Measurements from ENCODE around the gene SARS1.
"Not testable (repeated sequence)": the region's sequence is repeated elsewhere in the genome, so short reads cannot be mapped to it uniquely, and the experiment has no call there.

SARS1 gene

DNA sequence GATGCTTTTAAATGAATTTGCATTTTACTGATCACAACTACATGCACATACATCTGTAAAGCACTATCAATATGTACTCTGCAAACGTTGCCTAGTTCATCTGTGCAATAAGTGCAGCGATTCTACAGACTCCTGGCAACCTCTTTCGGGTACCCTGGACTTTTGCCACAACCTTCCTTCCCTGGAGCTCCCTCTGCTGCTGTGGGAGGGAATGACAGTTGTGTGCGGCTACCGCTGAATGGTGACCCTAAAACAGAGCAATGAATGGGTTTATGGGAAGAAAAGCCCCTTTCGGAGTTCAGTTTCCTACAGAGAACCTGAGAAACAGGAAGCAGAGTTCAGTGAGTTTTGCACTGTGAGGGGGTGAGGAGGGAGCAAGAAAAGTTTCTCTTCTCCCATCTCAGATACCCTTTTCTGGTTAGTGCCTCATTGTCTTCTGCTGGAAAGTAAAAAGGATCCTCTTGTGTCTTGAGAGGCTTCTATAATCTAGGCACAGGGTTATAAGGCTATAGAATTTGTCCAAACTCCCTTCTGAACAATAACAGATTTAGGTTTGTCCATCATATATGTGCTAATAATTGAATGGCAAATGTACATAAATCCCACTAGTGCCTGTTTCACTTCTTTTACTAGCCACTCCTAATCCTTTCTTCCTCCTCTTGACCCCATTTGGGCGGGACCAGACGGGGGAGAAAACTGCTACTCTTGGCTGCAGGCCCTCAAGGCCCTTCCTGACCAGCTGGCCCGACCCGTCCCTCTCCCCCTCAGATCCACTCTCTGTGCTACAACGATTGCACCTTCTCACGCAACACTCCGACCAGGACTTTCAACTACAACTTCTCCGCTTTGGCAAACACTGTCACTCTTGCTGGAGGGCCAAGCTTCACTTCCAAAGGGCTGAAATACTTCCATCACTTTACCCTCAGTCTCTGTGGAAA is 19.8 kb upstream of the SARS1 start:
- peak; percentile 39 for DNase-seq

DNA sequence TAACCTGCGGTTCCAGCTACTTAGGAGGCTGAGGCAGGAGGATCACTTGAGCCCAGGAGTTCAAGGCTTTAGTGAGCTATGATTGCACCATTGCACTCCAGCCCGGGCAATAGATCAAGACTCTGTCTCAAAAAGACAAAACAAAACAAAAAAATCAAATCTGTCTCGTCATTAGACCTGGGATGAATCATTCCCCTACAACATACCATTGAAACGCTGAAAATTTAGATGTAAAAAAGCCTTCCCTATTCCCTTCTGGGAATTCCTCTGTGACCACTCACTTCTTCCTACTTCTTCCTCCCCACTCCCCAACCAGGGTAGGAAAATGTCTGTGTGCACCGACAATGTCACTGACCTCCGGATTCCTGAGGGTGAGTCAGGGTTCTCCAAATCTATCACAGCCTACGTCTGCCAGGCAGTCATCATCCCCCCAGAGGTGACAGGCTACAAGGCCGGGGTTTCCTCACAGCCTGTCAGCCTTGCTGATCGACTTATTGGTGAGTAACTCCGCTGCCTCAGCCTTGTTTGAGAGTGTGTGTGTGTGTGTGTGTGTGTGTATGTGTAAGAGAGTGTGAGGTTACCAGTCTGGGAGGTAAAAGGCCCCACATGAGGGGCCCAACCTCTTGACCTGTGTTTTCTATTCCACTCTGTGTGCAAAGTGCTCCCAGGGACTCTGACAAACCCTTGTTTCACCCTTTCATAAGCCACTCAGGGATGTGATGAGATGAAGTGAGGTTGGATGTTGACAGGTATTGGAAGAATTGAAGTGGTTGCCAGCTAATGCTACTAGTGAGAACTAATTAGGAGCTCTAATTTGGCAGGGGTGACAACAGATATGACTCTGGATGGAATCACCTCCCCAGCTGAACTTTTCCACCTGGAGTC is 16.3 kb upstream of the SARS1 start:
- DNase-seq: no peak

DNA sequence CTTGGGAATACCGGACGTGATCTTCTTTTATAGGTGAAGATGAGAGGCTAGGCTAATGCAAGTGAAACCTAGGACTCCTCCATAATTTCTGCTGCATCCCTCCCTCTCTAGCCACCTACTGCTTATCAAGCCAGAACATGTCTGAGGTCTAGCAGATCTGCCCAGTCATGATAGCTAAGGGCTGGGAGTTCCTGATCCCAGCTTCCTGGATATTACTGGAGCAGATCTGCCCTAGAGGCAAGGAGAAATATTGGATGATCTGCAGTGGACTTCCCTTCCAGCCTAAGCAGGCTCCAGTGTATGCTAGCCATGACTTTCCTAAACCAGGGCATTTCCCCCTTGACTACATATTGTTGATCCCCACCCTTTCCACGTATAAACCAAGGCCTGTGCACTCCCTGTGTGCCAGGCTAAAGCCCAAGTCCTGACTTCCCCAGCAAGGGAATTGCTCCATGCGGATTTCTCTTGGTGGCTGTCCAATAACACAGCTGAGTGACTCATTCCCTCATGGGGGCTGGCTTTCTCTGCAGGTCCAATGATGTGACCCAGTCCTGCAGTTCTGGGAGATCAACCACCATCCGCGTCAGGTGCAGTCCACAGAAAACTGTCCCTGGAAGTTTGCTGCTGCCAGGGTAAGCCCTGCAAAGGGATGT is 15.5 kb upstream of the SARS1 start:
- DNase-seq: no peak

DNA sequence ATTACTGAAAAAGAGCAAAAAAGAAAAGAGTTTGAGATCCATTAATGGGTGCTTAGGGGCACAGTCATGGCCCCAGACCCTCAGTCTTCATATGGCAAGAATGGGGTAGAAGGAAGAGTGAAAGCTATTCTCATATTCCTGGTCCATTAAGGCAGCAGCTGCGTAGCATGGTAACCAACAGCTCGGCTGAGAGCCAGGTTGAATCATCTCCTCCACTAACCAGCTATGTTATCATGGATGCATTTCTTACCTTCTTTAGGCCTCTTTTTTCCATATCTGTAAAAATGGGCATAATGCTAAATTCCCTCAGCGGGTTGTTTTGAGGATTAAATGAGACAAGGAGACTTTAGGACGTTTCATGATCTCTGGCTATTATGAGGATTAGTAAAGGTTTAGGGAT is 15.0 kb upstream of the SARS1 start:
- DNase-seq: no peak

DNA sequence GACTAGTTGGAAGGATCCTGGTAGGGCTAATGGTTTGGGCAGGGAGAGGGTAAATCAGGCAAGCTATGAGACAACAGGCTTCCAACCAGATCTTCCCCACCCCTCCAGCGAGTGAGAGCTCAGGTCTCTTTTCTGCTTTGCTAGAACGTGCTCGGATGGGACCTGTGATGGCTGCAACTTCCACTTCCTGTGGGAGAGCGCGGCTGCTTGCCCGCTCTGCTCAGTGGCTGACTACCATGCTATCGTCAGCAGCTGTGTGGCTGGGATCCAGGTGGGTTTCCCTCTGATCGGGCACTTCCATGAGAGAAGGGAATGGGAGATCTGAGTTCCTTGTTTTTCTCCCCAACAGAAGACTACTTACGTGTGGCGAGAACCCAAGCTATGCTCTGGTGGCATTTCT is 14.0 kb upstream of the SARS1 start:
- no peak for DNase-seq

DNA sequence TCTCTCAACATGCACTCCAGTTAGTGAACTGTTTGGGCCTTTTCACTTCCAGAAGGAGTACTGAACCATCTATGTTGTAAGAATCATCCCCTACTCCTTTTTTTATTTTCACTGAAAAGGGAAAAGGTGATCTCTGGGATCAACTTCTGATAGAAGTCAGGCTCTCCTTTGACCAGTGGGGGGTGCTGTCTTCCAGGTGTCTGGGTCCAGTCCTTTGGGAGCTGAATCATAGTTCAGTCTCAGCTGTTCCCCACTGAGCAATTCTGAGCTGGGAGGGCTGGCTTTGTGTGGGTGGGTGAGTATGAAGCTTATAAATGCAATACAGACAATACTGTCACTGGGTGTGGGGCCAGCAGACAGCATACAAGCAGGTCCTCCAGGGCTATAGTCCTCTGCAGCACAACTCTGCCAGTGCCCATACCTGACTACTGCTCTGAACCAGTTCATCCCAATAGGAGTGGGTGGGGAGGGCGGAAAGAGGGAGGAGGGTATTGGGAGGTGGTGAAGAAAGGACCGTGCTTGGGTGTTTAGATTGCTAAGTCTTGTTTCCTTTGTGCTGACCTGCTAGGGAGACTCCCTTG is 12.5 kb upstream of the SARS1 start:
- DNase-seq: peak; percentile 36

DNA sequence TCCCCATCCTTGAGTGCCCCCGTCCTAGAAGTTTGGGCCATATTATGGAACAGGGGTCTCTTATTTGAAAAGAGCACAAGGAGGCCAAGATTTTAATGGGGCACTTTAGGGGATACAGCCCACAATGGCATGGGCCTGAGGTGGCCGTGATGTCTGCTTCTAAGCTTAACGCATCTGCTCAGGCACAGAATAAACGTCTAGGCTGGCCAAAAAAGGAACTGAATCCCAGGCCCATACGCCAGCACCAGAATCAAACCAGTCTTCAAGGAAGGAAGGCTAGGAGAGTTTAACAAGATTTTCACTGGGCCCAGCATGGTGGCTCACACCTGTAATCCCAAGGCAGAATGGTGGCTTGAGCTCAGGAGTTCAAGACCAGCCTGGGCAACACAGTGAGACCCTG is 9.2 kb upstream of the SARS1 start:
- DNase-seq: no peak

DNA sequence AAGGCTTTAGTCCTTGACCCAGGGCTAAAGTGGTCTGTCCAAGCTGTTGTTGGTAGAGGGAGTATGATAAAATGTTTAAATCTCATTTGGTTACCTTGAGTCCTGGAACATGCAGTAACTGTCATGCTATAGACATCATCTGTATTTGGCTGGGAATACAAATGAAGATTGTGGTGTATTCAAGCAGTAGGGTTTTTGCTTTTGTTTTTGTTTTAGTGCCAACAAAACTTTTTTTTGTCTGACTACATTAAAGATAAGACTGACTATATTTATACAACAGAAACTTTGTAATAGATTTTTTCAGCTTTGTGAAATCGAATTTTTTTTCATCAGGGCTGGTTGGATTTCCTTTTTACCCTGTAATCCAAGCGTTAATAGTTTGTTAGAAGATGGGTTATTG is 7.4 kb upstream of the SARS1 start:
- no peak for DNase-seq

DNA sequence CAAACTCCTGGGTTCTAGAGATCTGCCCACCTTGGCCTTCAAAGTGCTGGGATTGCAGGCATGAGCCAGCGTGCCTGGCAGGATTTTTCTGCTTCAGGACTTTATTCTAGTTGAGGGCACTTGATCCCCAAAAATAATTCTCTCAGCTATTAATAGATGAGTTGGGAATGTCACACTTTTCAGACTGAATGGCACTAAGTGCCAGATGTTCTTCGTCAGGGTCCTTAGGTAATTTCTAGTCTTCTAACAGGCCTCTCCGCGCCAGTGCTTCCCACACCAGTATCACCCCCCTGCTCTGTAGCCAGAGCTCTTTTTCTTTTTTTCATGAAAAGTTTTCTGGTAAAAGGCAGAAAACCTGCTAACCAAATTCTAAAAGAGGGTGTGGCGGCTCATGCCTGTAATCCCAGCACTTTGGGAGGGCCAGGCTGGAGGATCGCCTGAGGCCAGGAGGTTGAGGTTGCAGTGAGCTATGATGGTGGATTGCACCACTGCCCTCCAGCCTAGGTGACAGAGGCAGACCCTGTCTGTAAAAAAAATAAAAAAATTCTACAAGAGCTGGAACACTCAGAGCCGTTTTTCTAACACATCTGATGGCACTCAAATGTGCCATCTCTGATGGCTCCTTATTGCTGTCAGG is 6.1 kb upstream of the SARS1 start:
- DNase-seq: no peak

DNA sequence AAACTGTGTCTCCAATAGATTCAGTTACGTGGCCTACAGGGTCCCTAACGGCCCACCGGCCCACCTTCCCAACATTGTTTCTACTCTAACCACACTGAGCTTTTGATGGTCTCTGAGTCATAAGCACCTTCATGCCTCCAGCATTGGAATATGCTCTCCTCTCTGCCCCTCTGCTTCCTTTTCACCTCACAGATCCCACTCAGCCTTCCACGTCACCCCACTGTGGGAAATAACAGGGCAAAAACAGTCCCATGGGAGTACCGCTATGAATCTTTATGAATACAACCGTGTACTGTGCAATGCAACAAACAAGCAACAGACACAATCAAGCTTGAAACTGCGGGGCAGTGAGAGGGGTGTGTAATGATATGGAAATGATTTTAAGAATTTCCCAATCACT is 5.3 kb upstream of the SARS1 start:
- no peak for DNase-seq

DNA sequence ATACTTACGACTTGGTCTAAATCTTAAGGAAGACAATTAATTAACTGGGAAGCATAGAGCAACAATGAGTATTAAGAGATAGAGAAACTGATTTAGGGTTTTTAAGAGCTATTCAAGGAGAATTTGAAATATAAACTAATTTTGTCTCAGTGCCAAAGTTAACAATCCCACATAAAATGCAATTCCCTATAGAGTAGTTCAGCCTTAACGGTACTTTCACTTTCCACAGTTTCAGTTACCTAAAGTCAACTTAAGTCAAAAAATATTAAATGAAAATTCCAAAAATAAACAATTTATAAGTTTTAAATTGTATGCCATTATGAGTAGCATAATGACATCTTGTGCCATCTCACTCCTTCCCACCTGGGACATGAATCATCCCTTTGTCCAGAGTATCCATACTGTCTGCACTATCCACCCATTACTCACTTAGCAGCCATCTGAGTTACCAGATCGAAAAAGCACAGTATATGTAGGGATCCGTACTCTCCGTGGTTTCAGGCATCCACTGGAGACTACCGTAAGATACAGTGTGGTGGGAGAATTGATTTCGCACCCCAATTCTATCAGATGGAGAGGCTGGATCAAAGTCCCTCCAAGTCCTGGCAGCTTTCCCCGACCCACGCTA is 4.8 kb upstream of the SARS1 start:
- DNase-seq: no peak

DNA sequence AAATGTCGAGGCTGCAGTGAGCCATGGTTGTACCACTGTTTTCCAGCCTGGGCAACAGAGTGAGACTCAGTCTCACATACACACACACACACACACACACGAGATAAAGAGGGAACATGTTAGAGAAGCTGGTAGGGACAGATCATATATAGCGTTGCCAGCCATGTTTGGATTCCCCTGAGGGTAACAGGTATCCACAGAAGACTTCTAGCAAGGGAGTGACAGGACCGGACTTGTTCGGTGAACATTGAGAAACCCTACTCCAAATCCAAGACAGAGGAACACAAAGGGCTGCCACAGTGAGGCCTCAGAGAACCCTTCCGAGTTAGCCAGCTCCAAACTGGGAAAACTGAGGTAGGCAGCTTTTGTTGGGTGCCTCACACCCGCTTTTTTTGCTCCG is 3.7 kb upstream of the SARS1 start:
- DNase-seq: no peak

DNA sequence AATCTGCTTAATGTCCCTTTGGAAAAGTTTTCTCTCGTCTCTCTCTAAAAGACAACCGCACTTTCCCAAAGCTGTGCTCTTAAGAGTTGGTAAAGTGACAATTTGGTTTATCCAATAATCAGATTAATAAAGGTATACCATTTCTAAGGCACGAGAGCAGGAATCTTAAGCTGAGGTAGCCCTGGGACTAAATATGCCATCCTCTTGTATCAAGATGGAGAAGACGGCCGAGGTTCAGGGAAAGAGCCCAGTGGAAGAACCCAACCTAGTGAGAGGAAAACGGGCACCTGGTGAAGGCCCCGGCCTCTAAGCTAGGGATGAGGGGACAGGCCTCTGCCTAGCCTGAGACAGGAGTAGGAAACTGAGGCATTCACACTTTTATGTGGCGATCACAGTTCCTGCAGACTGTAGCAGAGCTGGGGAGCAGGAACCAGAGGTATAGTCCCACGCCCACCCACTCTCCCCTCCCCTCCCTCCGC is 334 bp upstream of the SARS1 start:
- no peak for DNase-seq

DNA sequence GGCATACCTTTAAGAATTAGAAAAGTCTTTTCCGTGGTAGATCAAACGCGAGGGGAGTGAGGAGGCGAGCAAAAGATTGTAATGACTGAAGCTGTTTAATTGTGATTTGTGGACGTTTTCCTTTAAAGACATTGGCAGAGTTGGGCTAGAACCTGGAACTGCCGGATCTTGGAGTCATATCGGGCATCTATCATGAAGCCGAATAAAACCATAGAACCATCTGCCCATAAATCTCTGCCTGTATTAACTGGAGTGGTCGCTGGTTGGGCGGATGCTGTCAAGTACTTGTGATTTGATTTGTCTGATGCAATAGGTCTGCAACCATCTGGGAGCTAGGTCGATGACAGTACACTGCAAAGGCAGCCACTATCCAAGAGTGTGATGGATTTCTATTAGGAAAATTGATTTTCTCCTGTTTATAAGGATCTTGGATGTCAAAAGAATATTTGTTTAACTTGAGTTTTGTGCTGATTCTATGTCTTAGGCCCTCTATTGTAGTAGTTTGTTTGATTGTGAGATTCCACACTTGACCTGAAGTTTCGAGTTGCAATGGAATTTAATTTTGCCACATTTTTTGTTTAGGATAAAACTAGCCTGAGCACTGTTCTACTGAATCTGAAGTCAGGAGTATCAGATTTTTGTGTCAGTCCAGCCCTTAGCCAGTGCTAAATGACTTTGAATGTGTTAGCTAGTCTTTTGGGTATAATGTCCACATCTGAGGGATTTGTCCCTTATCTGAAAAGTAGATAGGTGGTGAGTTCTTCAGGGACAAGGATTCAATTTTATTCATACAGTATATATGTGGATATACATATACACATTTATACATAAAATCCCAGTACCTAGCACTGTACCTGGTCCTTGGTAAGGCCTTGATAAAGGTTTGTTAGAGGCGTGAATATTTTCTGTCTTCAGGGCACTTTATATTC is 1.2 kb downstream of the SARS1 start:
- DNase-seq: peak; percentile 27

DNA sequence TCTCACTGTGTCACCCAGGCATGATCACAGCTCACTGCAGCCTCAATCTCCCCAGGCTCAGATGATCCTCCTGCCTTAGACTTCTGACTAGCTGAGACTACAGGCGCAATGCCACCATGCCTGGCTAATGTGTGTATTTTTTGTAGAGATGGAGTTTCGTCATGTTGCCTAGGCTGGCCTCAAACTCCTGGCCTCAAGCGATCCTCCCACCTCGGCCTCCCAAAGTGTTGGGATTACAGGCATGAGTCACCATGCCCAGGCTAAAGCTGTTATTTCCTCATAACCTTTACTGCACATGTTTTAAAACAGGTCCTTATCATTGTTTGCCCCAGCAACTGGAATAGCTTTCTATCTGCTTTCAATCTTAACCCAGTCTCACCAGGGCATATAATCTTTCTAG is 2.9 kb downstream of the SARS1 start:
- no peak for DNase-seq

DNA sequence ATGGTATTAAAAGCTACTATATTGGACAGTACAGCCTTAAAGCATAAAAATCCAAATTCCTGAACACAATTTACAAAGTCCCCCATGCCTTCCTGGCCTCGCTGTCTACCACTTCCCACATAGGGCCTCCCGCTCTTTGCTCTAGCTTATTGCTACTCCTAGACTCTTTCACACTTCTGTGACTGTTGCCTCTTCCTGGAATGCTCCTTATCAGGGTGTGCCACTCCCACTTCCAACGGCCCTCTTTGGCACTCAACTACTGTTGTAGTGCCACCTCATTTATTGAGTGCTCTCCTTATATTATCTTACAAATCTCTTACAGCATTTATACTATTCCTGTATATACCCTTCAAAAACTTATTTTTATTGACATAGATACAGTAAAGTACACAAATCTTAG is 4.8 kb downstream of the SARS1 start:
- no peak for DNase-seq

DNA sequence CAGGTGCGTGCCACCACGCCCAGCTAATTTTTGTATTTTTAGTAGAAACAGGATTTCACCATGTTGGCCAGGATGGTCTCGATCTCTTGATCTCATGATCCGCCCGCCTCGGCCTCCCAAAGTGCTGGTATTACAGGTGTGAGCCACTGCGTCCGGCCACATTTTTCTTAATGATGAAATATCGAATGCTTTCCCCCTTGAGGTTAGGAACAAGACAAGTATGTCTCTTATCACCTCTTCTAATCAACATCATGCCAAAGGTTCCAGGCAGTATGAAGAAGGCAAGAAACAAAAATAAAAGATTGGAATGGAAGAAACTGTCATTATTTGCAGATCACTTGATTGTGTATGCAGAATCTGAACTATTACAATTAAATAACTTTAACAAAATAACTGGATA is 7.5 kb downstream of the SARS1 start:
- not testable (repeated sequence) for DNase-seq

DNA sequence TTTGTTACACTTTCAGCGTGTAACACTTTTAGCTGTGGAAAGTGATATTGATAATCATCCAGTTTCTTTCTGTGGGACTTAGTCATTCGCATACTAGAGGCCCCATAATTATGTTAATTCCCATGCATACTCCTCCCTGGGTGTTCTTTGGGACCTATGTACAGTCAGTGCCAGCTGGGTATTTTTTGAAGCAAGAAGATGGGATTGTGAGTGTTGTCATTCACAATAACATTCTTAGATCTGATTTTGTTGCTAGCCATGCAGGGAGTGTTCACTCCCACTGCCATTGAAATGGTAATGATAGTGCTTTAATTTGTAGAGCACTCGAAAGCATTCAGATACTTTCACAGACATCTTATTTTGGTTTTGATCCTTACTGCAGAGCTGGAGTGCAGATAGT is 11.6 kb downstream of the SARS1 start:
- no peak for DNase-seq

DNA sequence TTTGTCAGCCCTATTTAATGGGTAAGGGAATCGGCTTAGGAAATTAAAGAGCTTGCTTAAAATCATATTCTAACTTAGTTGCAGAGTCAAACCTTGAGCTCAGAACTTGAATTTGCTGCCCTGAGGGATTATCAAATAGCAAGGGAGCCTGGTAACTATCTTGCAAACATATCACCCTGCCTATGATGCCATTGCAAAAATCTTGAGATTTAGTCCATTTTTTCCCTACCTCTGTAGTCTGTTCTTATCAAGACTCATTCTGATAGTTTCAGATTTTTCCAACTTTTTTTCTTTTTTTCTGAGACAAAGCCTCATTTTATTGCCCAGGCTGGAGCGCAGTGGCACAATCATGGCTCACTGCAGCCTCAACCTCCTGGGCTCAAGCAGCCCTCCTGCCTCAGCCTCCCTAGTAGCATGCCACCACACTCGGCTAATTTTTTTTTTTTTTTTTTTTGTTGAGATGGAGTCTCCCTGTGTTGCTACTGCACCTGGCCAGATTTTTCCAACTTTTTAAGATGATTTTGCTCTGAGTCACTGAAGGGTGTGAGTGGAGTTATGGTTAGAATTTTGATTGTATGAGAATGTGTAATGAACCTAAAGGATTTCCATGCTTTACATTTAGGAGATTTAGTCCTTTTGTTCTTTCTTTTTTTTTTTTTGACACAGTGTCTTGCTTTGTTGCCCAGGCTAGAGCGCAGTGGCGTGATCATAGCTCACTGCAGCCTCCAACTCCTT is 12.2 kb downstream of the SARS1 start:
- no peak for DNase-seq

DNA sequence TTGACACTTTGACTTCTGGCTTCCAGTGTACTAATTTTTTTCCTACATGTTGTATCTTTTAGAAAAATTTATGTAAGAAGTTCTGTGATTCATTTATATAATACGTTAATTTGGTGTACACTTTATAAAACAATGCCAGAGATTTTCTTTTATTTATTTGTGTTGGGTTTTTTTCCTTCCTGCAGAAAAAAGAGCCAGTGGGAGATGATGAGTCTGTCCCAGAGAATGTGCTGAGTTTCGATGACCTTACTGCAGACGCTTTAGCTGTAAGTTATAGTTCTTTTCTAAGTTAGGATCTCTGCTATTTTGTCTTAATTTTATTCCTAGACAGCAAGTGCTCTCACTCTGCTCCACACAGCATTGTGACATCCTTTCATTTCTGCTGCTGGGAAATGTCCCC is 14.4 kb downstream of the SARS1 start:
- no peak for DNase-seq
